IMR-90 (cell line): Measurements from ENCODE around the gene AURKA. TPM values are rescaled to one million over a fixed set of nuclear protein-coding genes. Genes with fewer than 3 reads are reported as not detected.

ENCODE experiments used
- ATAC-seq: fragments of 200-7000 bp; cut with Tn5 transposase; 2 replicates; pipeline ENCODE4 v1.9.1; 2020; ENCODE audit warnings: low read depth, mild to moderate bottlenecking, moderate library complexity
- BruUV-seq: library from RNA; stranded (reverse); fragments of 400-500 nt; replicated peaks from 2 replicates; lab custom pipeline; 2021; lab: Mats Ljungman, UMichigan
- CTCF ChIA-PET: fragments of 300-600 bp; formaldehyde crosslinking; extraction: SDS; loops from one replicate; lab custom pipeline; 2021; ENCODE audit warnings: antibody characterized with exemption; lab: Yijun Ruan, JAX
- POLR2A ChIA-PET: fragments of 300-600 bp; sonication (Branson Sonifier 250); formaldehyde crosslinking; loops from one replicate; lab custom pipeline; 2022; ENCODE audit warnings: antibody characterized with exemption; ENCODE audit not compliant: unreplicated experiment; lab: Charles Lee
- DNase-seq: peaks from one replicate; pipeline ENCODE4 v3.0.0; 2013
- H2AFZ ChIP-seq: replicated peaks from 2 replicates; pipeline ENCODE3; 2013; ENCODE audit warnings: low read length, mild to moderate bottlenecking; ENCODE audit not compliant: poor library complexity
- H2AK5ac ChIP-seq: 2 replicates; pipeline ENCODE4 v1.6.1; 2013; ENCODE audit warnings: low read depth, low read length, inconsistent platforms
- H2AK9ac ChIP-seq: replicated peaks from 2 replicates; pipeline ENCODE3; 2013; ENCODE audit warnings: mild to moderate bottlenecking, low read depth, low read length, moderate library complexity; ENCODE audit not compliant: poor library complexity
- H2BK120ac ChIP-seq: 2 replicates; pipeline ENCODE4 v1.6.1; 2013; ENCODE audit warnings: low read depth, low read length, inconsistent platforms
- H2BK15ac ChIP-seq: 3 replicates; pipeline ENCODE4 v1.6.1; 2013; ENCODE audit warnings: low read depth, low read length, inconsistent platforms
- H2BK20ac ChIP-seq: 2 replicates; pipeline ENCODE4 v1.6.1; 2013; ENCODE audit warnings: low read depth, mild to moderate bottlenecking, inconsistent platforms, low read length, moderate library complexity
- H2BK5ac ChIP-seq: 2 replicates; pipeline ENCODE4 v1.6.1; 2013; ENCODE audit warnings: mild to moderate bottlenecking, low read depth, low read length, inconsistent platforms; ENCODE audit not compliant: poor library complexity, severe bottlenecking
- H3K14ac ChIP-seq: replicated peaks from 2 replicates; pipeline ENCODE4 v1.6.1; 2013; ENCODE audit warnings: low read depth, low read length, inconsistent platforms
- H3K18ac ChIP-seq: 2 replicates; pipeline ENCODE4 v1.6.1; 2013; ENCODE audit warnings: low read depth, low read length, control low read depth
- H3K23ac ChIP-seq: 2 replicates; pipeline ENCODE4 v1.6.1; 2013; ENCODE audit warnings: low read depth, low read length, inconsistent platforms
- H3K27ac ChIP-seq: 2 replicates; pipeline ENCODE4 v1.5.1; 2013; ENCODE audit warnings: mild to moderate bottlenecking, control low read depth, low read length; ENCODE audit not compliant: insufficient read depth
- H3K27me3 ChIP-seq: 2 replicates; pipeline ENCODE4 v1.6.1; 2013; ENCODE audit warnings: low read length; ENCODE audit not compliant: control insufficient read depth, insufficient read depth
- H3K36me3 ChIP-seq: 2 replicates; pipeline ENCODE4 v1.6.1; 2013; ENCODE audit warnings: low read length, mixed read lengths; ENCODE audit not compliant: control insufficient read depth, insufficient read depth
- H3K4ac ChIP-seq: 2 replicates; pipeline ENCODE4 v1.6.1; 2013; ENCODE audit warnings: low read depth, low read length, inconsistent platforms
- H3K4me1 ChIP-seq: 2 replicates; pipeline ENCODE4 v1.6.1; 2013; ENCODE audit warnings: low read length, mixed read lengths; ENCODE audit not compliant: control insufficient read depth, insufficient read depth
- H3K4me2 ChIP-seq: 2 replicates; pipeline ENCODE4 v1.6.1; 2013; ENCODE audit warnings: low read depth, mild to moderate bottlenecking, control low read depth, low read length, moderate library complexity
- H3K4me3 ChIP-seq: 2 replicates; pipeline ENCODE4 v1.5.1; 2013; ENCODE audit warnings: low read depth, mild to moderate bottlenecking, control low read depth, low read length, moderate library complexity; ENCODE audit not compliant: insufficient read depth
- H3K56ac ChIP-seq: 2 replicates; pipeline ENCODE4 v1.6.1; 2013; ENCODE audit warnings: low read length, inconsistent platforms; ENCODE audit not compliant: insufficient read depth; ENCODE audit errors: extremely low read depth
- H3K79me1 ChIP-seq, 2 experiments: 2 replicates each; pipeline ENCODE4 v1.6.1; 2013; ENCODE audit warnings: low read length in 2 of 2, inconsistent platforms in 1 of 2, low read depth in 1 of 2
- H3K9ac ChIP-seq: 2 replicates; pipeline ENCODE4 v1.6.1; 2013; ENCODE audit warnings: low read depth, low read length, control low read depth
- H3K9me1 ChIP-seq: 2 replicates; pipeline ENCODE4 v1.6.1; 2013; ENCODE audit warnings: low read length, inconsistent platforms; ENCODE audit not compliant: insufficient read depth
- H3K9me3 ChIP-seq: 2 replicates; pipeline ENCODE4 v1.6.1; 2013; ENCODE audit warnings: low read length; ENCODE audit not compliant: control insufficient read depth, insufficient read depth
- H4K20me1 ChIP-seq: 2 replicates; pipeline ENCODE4 v1.6.1; 2013; ENCODE audit warnings: low read length, inconsistent platforms; ENCODE audit not compliant: insufficient read depth
- H4K5ac ChIP-seq: 2 replicates; pipeline ENCODE4 v1.6.1; 2013; ENCODE audit warnings: mild to moderate bottlenecking, low read depth, low read length, control low read depth
- H4K8ac ChIP-seq, 2 experiments: 2 replicates each; pipeline ENCODE4 v1.6.1; 2013; ENCODE audit warnings: low read depth in 2 of 2, low read length in 2 of 2, control low read depth in 1 of 2, inconsistent platforms in 1 of 2
- H4K91ac ChIP-seq: 2 replicates; pipeline ENCODE4 v1.6.1; 2013; ENCODE audit warnings: low read depth, low read length, inconsistent platforms; ENCODE audit not compliant: insufficient read depth
- CTCF ChIP-seq: conservative IDR thresholded peaks from 2 replicates; pipeline ENCODE4 v1.5.1; 2012; ENCODE audit warnings: mild to moderate bottlenecking, low read depth, low read length, improper control_type of control experiment
- FOS ChIP-seq: fragments of 150-350 bp; IDR thresholded peaks from 2 replicates; pipeline ENCODE4 v1.6.1; 2016; ENCODE audit warnings: low read depth, low read length
- MAFK ChIP-seq: IDR thresholded peaks from 2 replicates; pipeline ENCODE4 v1.6.1; 2012; ENCODE audit warnings: low read depth, low read length, improper control_type of control experiment
- MXI1 ChIP-seq: IDR thresholded peaks from 2 replicates; pipeline ENCODE4 v1.6.1; 2012; ENCODE audit warnings: low read depth, mild to moderate bottlenecking, low read length, moderate library complexity, borderline replicate concordance
- RAD21 ChIP-seq: IDR thresholded peaks from 2 replicates; pipeline ENCODE4 v1.6.1; 2012; ENCODE audit warnings: low read length, improper control_type of control experiment
- SMC3 ChIP-seq: fragments of 150-350 bp; IDR thresholded peaks from 2 replicates; pipeline ENCODE4 v1.6.1; 2016; ENCODE audit warnings: low read depth, mild to moderate bottlenecking, antibody characterized with exemption, low read length, moderate library complexity
- USF2 ChIP-seq: fragments of 150-350 bp; IDR thresholded peaks from 2 replicates; pipeline ENCODE4 v1.6.1; 2017; ENCODE audit warnings: mild to moderate bottlenecking, antibody characterized with exemption, low read length, low read depth
- WGBS, 2 experiments: methylation state at CpG; one replicate each; pipeline versions ENCODE4 v1.1.5 to v1.1.7; 2013; ENCODE audit warnings: missing lambda C conversion rate in 2 of 2; ENCODE audit not compliant: insufficient read length in 1 of 2; ENCODE audit errors: extremely low coverage in 2 of 2; 5-methylcytosine and 5-hydroxymethylcytosine counted together
- dilution Hi-C: fragments of 300-500 bp; cut with HindIII; formaldehyde crosslinking; loops from one replicate; pipeline ENCODE4 v1.14.3; 2018; ENCODE audit warnings: low sequenced_read_pairs; ENCODE audit not compliant: unreplicated experiment
- in situ Hi-C: fragments of 300-500 bp; cut with MboI; formaldehyde crosslinking; loops from 3 replicates; pipeline ENCODE4 v1.14.3; 2019; ENCODE audit warnings: low sequenced_read_pairs, inconsistent platforms, mixed read lengths
- intact Hi-C: fragments of 100-400 bp; cut with micrococcal nuclease; formaldehyde crosslinking; loops from 2 replicates; pipeline ENCODE4 v1.10.0; 2022
- polyA plus RNA-seq, 3 experiments: library from polyadenylated mRNA; depleted of rRNA; stranded (reverse); fragments of >200 nt; gene quantifications; 2 replicates each; pipeline ENCODE4 v1.2.3, GENCODE V29; 2012; ENCODE audit warnings: low replicate concordance in 1 of 3
- total RNA-seq: library from RNA; depleted of rRNA; stranded (reverse); fragments of >200 nt; gene quantifications from 2 replicates; pipeline ENCODE4 v1.2.3, GENCODE V29; 2012

The AURKA gene
- total and polyA plus RNA-seq, 2 of the 4 experiments (the other 2 are of a cell fraction), result 68.0 to 83.3 TPM

GRCh38 chr20:56348305-56348693 lies 43.7 kb downstream of the AURKA start:
- no peak overlapping the region for H3K9ac ChIP-seq
- no peak overlapping the region for H3K18ac ChIP-seq
- no peak overlapping the region for H3K27ac ChIP-seq
- H3K79me1 ChIP-seq, result no peaks in the 10 kb centered on the region
- DNase-seq, result no peak
- no peak overlapping the region for H3K23ac ChIP-seq
- no peak overlapping the region for H2AK9ac ChIP-seq
- H3K4me2 ChIP-seq, result no peak overlapping the region
- no peak overlapping the region for H4K5ac ChIP-seq
- no CpG with 5 or more reads among the region's 5 CpGs for WGBS, 2 experiments
- dilution Hi-C loops (no loop called here), intact Hi-C loops (loop anchor here (5.0 to 10.0 kb wide), 2 partner anchors 101 to 1693 kb away; partner anchors contain the start of gene MC3R), in situ Hi-C loops (loop anchor here (10.0 kb wide), 1 partner anchor 1663 kb away; no protein-coding TSS in a partner anchor)
- no peak overlapping the region for H2BK15ac ChIP-seq
- no peak for TF ChIP-seq SMC3
- no peak for TF ChIP-seq CTCF
- no peak for TF ChIP-seq MXI1
- no peak for TF ChIP-seq USF2
- TF ChIP-seq FOS, result no peak
- TF ChIP-seq MAFK, result no peak
- no peak for TF ChIP-seq RAD21
- H2AFZ ChIP-seq, result no peak overlapping the region
- no peaks in the 10 kb centered on the region for H3K36me3 ChIP-seq
- H3K4ac ChIP-seq, result no peak overlapping the region
- no peak overlapping the region for H2BK20ac ChIP-seq
- H3K9me3 ChIP-seq, result no peaks in the 10 kb centered on the region
- no peak overlapping the region for H2AK5ac ChIP-seq
- no peaks in the 10 kb centered on the region for H4K20me1 ChIP-seq
- CTCF ChIA-PET, result no interaction called here
- POLR2A ChIA-PET, result no interaction called here
- H3K9me1 ChIP-seq, result no peaks in the 10 kb centered on the region
- no peak overlapping the region for H3K14ac ChIP-seq
- no peak overlapping the region for H4K91ac ChIP-seq
- H3K27me3 ChIP-seq, result peaks cover 21% of the 10 kb centered on the region
- peaks cover 2% of the 10 kb centered on the region; the same call in 1 of the 2 replicates for H3K4me1 ChIP-seq
- BruUV-seq, result no TSS peak
- ATAC-seq, result no peak
- H3K4me3 ChIP-seq, result no peak overlapping the region
- no peak overlapping the region for H2BK120ac ChIP-seq
- no peak overlapping the region for H4K8ac ChIP-seq
- no peak overlapping the region for H2BK5ac ChIP-seq
- H3K56ac ChIP-seq, result no peak overlapping the region
